Stimulated activated CD4-positive, alpha-beta T cell treated with anti-CD3 and anti-CD28 coated beads, Interleukin-4, amount 100 ng/mL, for 4 hours (primary cell): ENCODE results near the gene KCNJ6.
"Not testable (repeated sequence)": the region's sequence is repeated elsewhere in the genome, so short reads cannot be mapped to it uniquely, and the experiment has no call there.

Experiments used
- DNase-seq, 2 experiments: peaks; one replicate each; pipeline ENCODE4 v3.0.0-alpha.2; 2020

Gene KCNJ6

GRCh38 chr21:37916310-37917051 is at the start of gene KCNJ6:
Gene KCNJ6, minus strand, starts transcription at chr21:37916457. Its CDS starts 75,775 bp downstream, at chr21:37840682.
- DNase-seq, result no peak

- DNase-seq, result no peak
These were observed 49.0 kb upstream of the KCNJ6 start for GRCh38 chr21:37965088-37965805.

GRCh38 chr21:37958537-37958936 is 42.3 kb upstream of the KCNJ6 start:
- DNase-seq, result no peak

GRCh38 chr21:37956772-37957171 is 40.5 kb upstream of the KCNJ6 start:
- no peak for DNase-seq

GRCh38 chr21:37945036-37945435 is 28.8 kb upstream of the KCNJ6 start:
- no peak for DNase-seq

GRCh38 chr21:37944496-37944895 is 28.2 kb upstream of the KCNJ6 start:
- no peak for DNase-seq

- DNase-seq, result no peak
These were observed 24.4 kb upstream of the KCNJ6 start for GRCh38 chr21:37940691-37941090.

- DNase-seq, result no peak
These were observed 23.6 kb upstream of the KCNJ6 start for GRCh38 chr21:37939838-37940237.

GRCh38 chr21:37939251-37939650 is 23.0 kb upstream of the KCNJ6 start:
- no peak for DNase-seq

GRCh38 chr21:37937668-37938067 is 21.4 kb upstream of the KCNJ6 start:
- no peak for DNase-seq

GRCh38 chr21:37936010-37936785 is 19.9 kb upstream of the KCNJ6 start:
- no peak for DNase-seq

GRCh38 chr21:37932936-37933335 is 16.7 kb upstream of the KCNJ6 start:
- DNase-seq, result no peak

- no peak for DNase-seq
These were observed 11.5 kb upstream of the KCNJ6 start for GRCh38 chr21:37927711-37928110.

- no peak for DNase-seq
These were observed 4.8 kb upstream of the KCNJ6 start for GRCh38 chr21:37921091-37921490.

GRCh38 chr21:37920302-37920701 is 4.0 kb upstream of the KCNJ6 start:
- not testable (repeated sequence) for DNase-seq

- DNase-seq, result no peak
These were observed 1.4 kb upstream of the KCNJ6 start for GRCh38 chr21:37917612-37918011.

GRCh38 chr21:37915941-37916309 is 332 bp downstream of the KCNJ6 start:
- no peak for DNase-seq

- no peak for DNase-seq
These were observed 753 bp downstream of the KCNJ6 start for GRCh38 chr21:37915497-37915911.

GRCh38 chr21:37912616-37913015 is 3.6 kb downstream of the KCNJ6 start:
- DNase-seq, result no peak

GRCh38 chr21:37909936-37910335 is 6.3 kb downstream of the KCNJ6 start:
- no peak for DNase-seq

- no peak for DNase-seq
These were observed 7.6 kb downstream of the KCNJ6 start for GRCh38 chr21:37908691-37909090.

GRCh38 chr21:37907076-37907475 is 9.2 kb downstream of the KCNJ6 start:
- no peak for DNase-seq

- DNase-seq, result no peak
These were observed 11.0 kb downstream of the KCNJ6 start for GRCh38 chr21:37905291-37905690.

- DNase-seq, result no peak
These were observed 11.4 kb downstream of the KCNJ6 start for GRCh38 chr21:37904856-37905255.
